NCI-H1105 treated with DMSO at 0.1 percent for 48 hours (cell line): ENCODE results near the gene STPG3.
"Not testable (repeated sequence)": the region's sequence is repeated elsewhere in the genome, so short reads cannot be mapped to it uniquely, and the experiment has no call there.

ENCODE experiments used
- DNase-seq: peaks from one replicate; lab custom pipeline; 2025; lab: John Stamatoyannopoulos, UW

Gene STPG3

GRCh38 chr9:137245450-137246421 is 5.3 kb upstream of the STPG3 start:
- DNase-seq: no peak

DNA sequence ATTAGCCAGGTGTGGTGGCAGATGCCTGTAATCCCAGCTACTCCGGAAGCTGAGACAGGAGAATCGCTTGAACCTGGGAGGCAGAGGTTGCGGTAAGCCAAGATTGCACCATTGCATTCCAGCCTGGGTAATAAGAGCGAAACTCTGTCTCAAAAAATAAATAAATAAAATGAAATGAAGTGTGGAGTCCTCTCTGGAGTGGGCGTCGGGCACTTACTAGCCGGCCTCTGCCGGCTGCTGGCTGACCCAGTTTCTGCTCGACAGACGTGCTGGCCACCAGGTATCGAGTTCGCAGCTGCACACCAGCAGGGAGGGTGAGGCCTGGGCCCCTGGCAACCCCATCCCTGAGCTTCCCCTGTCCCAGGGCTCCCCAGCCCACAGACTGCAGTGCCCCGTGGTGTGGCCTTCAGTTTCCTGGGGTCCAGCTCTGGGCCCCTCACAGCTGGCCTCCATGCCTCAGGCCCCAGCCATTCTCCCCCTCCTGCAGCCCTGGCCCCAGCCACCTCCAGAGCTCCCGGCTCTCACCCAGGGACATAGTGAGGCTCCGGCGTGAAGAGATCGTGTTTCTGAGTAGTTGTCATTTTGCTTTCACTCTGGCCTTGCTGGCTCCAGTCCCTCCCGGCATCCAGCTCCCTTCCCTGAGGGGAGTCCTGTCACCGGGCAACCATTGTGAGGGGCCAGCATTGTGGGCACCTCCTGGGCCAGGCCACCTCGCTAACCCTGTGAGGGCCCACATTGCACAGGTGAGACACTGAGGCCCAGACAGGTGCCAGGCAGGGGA is 3.8 kb upstream of the STPG3 start:
- no peak for DNase-seq

- no peak for DNase-seq
Observed at GRCh38 chr9:137247916-137248175, 3.2 kb upstream of the STPG3 start.

DNA sequence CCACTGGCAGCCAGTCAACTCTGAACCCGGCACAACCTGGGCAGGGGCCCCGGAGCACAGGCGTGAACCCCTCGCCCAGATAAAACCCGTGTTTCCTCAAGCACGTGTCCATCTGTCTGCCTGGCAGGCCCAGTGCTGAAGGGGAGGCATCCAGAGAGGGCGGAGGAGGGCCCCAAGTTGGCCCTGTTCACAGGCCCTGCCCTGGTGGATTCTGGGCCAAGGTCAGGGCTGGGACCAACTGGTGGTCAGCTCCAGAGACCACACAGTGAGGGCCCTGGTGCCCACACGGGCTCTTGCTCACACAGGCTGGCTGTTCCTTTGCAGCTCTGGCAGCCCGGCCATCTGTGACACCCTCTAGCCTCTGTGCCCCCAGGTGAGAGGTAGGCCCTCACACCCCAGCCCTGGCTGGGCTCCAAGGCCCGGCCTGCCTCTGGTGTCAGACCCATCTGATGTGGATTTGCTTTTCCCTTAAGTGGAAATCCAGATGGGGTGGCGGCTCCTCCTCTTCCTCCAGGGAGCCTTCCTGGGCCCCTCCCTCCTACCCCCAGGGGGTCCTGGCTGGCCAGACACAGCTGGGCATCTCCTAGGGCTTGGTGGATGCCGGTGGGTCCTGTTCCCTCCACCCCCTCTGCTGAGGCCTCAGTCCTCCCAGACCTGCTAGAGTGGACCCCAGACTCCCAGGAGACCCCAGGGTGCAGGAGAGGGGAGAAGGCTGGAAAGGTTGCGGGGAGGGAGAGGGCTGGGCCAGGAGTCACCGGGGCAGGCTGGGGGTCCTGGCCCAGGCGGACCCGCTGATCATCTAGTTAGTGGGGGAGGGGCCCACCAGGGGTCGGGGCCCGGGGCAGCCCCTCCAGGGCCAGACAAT is 525 bp upstream of the STPG3 start:
- DNase-seq: no peak

DNA sequence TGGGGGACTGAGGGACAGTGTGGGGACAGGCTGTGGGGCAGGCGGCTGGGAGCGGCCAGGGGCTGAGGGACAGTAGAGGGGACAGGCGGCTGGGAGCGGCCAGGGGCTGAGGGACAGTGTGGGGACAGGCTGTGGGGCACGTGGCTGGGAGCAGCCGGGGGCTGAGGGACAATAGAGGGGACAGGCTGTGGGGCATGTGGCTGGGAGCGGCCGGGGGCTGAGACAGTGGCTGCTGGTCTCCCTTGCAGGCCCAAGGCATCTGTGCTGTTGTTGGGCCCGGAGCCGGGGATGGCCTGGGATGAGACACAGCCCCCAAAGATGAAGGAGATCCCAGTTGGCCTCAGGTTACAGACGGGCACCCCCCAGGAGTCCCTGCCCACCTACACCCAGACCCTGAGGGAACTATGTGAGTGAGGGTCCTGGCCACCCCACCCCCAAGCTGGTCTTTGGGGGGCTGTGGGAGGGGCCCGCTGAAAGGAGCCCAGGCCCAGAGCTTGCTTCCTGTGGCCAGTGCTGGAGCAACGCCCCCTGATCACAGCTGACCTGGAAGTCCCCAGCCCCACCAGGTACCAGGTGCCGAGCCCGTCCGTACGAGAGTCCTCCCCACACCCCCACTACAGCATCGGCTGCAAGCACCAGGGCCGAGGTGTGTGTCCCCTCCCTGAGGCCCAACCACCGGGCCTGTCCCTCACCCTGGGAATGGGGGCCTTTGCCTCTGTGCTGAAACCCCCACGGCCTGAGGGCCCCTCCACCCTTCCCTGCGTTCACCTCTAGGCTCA is 593 bp downstream of the STPG3 start:
- no peak for DNase-seq

DNA sequence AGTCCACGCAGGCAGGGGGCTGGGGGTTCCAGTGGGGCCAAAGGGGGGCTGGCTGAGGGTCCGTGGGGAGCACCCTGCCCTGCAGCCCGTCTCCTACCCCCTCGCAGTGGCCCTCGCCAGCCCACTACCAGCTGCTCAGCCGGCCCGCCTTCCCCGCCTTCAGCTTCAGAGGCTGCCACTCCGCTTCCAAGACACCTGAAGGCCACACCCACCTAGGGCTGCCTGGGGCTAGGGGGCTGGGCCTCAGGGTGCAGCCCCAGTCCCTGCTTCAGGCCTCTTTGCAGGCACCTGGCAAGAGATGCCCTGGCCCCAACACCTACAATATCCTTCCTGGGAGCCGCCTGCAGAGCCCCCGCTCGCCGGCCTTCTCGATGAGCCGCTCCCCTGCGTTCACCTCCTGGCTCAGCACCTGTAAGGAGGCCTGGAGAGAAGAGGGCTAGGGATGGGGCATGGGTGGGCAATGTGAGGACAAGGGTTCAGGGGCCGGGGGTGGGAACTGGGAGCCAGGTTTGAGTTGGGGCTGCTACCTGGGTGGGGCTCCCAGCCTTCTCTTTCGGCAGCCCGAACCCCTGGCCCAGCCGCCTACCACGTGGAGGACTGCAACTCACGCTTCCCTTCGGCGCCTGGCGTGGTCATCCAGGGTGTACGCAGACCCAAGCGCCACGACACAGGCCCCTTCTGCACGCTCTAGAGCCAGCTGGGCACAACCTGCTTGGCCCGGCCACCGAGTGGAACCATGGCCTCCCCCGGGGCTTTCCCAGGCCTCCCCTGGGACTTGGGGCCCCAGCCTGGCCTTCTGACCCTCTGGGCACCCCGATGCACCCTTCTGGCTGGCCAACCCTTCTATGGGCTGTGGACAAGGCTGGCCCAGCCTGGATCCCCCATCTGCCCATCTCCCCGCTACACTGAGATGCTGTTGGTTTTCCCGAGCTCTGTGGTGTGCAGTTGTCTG is 1.7 kb downstream of the STPG3 start:
- DNase-seq: no peak

DNA sequence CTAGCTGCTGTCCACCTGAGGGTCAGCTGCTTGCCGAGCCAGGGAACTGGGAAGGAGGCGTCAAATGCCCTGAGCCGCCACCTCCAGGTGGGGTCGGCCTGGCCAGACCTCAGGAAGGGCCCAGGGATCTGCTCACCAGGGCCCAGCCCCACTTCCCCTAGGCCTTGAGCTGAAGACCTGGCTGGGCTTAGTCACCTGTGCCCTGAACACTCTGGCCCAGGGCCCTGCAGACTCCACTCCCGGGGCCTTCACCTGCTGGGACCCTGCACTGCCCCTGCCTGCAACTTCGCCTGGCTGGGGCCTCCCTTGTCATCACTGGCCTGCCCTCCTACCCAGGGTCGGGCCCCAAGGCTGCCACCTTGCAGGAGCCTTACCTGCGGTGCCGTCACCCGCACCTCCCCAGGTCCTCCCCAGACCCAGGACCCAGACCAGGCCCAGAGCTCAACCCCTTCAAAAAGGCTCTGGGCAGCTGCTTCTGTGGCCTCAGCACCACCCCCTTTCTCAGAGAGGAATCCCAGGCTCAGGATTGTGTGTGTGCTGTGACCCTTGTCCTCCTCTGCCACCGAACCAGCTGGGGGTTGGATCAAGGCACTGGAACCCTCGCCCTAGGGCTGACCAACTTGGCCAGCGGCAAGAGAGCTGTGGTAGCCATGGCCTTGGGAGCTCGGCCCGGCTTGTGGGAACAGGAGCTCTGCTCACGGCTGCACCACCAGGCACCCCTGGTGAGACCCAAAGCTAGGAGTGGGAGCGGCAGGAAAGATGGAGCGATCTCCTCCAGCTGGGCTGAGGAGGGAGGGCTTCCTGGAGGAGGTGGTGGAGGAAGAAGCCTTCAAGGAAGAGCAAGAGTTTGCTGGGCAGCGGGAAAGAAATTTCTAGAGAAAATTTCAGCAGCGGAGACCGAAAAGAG is 2.9 kb downstream of the STPG3 start:
- DNase-seq: no peak

DNA sequence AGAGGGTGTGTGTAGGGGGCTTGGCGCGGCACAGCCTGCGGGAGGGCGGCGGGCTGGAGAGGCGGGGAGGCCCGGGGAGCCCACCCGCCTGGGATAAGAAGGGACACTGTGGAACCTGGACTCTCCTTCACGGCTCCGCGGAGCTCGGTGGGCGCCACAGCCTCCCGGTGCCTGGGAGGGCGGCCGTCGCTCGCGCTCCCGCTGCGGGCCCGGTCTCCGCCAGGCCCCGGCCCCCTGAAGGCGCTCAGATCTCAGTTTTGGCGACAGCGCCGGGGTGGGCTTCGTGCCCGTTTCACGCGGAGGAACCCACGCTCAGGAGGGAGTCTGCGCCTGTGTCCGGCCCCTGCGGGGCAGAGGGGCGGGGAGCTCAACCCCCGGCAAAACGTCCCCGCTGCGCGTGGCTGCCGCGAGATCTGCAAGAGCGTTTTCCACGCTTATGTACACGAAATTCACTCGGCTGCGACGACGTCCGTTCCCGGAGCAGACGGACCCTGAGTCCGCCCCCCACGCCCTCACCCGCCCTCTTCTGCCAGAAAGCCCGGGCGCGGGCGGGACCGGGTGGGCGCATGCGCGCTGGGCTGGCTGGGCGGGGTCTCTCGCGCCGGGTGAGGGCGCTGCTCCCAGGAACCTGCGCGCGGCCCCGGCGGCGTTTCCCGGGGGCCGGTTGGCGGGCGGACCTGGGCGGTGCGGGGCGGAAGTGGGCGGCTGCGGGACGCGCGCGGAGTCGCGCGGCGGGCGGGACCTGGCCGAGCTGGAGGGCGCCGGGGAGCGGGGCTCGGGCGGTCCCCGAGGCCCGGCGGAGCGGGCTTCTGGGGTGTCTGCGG is 3.8 kb downstream of the STPG3 start, which contains the start of gene NELFB:
Gene NELFB (plus strand): TSS at position 704 of the 824 bp plus-strand sequence.
- DNase-seq: peak; percentile 76

DNA sequence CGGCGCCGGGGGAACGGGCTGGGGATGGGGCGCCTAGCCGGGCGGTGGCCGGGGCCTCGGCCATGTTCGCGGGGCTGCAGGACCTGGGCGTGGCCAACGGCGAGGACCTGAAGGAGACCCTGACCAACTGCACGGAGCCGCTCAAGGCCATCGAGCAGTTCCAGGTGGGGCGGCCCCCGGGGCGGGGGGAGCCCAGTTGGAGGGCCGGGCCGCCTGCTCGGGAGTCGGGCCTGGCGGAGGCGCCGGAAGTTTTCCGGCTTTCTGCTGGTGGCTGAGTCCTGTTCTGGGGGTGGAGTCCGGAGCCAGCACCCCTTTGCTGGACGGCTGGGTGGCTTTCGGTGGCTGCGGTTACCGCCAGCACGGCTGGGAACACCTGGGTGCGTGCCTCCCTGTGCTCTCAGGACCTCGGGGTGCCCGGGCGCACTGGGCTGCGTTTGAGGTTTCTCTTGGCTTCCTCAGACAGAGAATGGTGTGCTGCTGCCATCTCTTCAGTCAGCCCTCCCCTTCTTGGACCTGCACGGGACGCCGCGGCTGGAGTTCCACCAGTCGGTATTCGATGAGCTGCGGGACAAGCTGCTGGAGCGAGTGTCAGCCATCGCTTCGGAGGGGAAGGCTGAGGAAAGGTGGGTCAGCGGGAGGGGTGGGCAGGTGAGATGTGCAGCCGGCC is 4.5 kb downstream of the STPG3 start:
- peak; percentile 44 for DNase-seq

GRCh38 chr9:137256362-137256761 is 5.3 kb downstream of the STPG3 start:
- DNase-seq: no peak

DNA sequence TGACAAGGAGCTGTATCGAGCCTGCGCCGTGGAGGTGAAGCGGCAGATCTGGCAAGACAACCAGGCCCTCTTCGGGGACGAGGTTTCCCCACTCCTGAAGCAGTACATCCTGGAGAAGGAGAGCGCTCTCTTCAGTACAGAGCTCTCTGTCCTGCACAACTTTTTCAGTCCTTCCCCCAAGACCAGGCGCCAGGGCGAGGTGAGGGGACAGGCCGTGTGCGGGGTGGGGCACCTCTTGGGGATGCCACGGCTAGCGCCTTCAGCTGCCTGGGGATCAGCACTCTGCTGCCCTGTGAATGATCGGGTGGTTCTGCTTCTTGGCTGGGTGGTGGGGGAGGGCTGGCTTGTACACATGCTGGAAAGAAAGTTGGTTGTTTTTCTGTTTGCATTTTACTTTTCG is 5.8 kb downstream of the STPG3 start:
- no peak for DNase-seq

DNA sequence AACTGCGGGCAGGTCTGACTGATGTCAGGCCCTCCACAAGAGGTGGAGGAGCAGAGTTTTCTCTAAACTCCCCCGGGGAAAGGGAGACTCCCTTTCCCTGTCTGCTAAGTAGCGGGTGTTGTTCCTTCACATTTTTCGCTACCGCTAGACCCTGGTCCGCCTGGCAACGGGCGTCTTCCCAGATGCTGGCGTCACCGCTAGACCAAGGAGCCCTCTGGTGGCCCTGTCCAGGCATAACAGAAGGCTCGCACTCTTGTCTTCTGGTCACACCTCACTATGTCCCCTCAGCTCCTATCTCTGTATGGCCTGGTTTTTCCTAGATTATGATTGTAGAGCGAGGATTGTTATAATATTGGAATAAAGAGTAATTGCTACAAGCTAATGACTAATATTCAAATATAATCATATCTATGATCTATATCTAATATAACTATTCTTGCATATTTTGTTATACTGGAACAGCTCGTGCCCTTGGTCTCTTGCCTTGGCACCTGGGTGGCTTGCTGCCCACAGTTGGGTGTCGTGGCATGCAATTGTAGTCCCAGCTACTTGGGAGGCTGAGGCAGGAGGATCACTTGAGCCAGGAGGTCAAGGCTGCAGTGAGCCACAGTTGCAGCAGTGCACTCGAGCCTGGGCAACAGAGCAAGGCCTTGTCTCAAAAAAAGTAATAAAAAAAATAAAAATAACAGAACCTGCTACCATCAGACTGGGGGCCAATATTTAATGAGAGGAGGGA is 11.3 kb downstream of the STPG3 start:
- DNase-seq: not testable (repeated sequence)

DNA sequence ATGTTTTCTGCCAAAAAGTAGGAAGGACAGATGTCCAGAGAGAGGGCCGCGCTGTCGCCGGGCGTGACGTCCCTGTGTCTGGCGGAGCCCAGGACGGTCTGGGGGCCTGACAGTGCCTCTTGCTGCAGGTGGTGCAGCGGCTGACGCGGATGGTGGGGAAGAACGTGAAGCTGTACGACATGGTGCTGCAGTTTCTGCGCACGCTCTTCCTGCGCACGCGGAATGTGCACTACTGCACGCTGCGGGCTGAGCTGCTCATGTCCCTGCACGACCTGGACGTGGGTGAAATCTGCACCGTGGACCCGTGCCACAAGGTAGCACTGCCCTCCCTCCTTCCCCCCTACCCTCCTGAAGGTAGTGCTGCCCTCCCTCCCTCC is 11.8 kb downstream of the STPG3 start:
- DNase-seq: no peak

DNA sequence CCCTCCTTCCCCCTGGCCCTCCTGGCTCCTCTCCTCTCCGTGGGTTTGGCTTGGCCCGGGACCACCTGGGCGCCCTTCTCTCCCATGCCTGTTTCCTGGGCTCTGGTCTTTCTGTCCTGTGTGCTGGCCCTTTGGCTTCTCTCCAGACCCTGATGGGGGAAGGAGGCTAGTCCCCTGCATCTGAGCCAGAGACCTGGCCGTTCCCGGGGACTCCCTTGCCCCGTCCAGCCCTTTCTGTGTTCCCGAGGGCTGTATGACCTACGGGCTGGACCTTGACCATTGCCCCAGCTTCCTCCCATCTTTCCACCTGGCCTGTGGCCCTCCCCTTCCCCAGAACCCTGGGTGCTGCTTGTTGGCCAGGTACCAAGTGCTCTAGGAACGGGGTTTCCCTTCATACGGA is 12.4 kb downstream of the STPG3 start:
- DNase-seq: no peak

GRCh38 chr9:137264067-137264466 is 13.0 kb downstream of the STPG3 start:
- DNase-seq: no peak

DNA sequence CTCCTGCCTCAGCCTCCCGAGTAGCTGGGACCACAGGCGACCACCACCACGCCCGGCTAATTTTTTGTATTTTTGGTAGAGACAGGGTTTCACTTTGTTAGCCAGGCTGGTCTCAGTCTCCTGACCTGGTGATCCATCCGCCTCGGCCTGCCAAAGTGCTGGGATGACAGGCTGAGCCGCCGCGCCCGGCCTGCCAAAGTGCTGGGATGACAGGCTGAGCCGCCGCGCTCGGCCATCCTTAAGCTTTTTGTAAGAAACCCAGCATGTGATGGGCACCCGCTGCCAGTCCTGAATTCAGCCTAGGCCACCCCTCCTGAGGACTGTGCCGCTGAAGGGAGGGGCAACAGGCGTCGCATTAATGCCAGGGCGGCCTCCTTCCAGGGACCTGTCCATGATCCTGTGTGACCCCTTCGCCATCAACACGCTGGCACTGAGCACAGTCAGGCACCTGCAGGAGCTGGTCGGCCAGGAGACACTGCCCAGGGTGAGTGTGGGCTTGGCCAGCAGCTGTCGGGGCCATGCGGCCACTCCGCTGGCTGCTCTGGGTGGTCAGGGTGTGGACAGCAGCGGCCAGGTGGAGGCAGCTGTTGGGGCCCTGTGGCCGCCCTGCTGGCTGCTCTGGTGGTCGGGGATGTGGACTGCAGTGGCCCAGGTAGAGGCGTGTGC is 14.5 kb downstream of the STPG3 start:
- DNase-seq: no peak

GRCh38 chr9:137266162-137266527 is 15.1 kb downstream of the STPG3 start:
- DNase-seq: no peak
